ENCODE data around the gene SEMA6C. TPM values are rescaled to one million over a fixed set of nuclear protein-coding genes. Genes with fewer than 3 reads are reported as not detected.

The SEMA6C gene
- total RNA-seq, 1 donor from 2014 or later = 2.0 TPM

GRCh38 chr1:151147665-151148064, 1.2 kb upstream of the SEMA6C start:
- H3K27me3 Mint-ChIP-seq (ENCODE audit: low read depth) = peaks cover 16% of the 10 kb centered on the region
- no peak overlapping the region for H3K27ac Mint-ChIP-seq
- H3K9me3 Mint-ChIP-seq = no peaks in the 10 kb centered on the region
- intact Hi-C loops (cut with micrococcal nuclease) = loop anchor here (1.0 kb wide), 1 partner anchor 9 kb away; the partner anchor contains the start of gene TNFAIP8L2
- DNase-seq (ENCODE audit: low spot score) = no peak
- no peaks in the 10 kb centered on the region for H3K36me3 Mint-ChIP-seq (ENCODE audit: low read depth)
- peak overlapping the region; percentile 88 for H3K4me3 Mint-ChIP-seq (ENCODE audit: low read depth)
- H3K4me1 Mint-ChIP-seq (ENCODE audit: low read depth) = peaks cover 10% of the 10 kb centered on the region

- Mint-ChIP-seq H3K4me3 (ENCODE audit: low read depth) (peak overlapping the region; percentile 88), H3K9me3 (no peaks in the 10 kb centered on the region), H3K4me1 (ENCODE audit: low read depth) (peaks cover 10% of the 10 kb centered on the region), H3K36me3 (ENCODE audit: low read depth) (no peaks in the 10 kb centered on the region), H3K27me3 (ENCODE audit: low read depth) (peaks cover 16% of the 10 kb centered on the region), H3K27ac (no peak overlapping the region)
- DNase-seq (ENCODE audit: low spot score) = no peak
- intact Hi-C loops (cut with micrococcal nuclease) = loop anchor here (1.0 kb wide), 1 partner anchor 9 kb away; the partner anchor contains the start of gene TNFAIP8L2
Observed at GRCh38 chr1:151147132-151147503, 687 bp upstream of the SEMA6C start.

GRCh38 chr1:151146072-151146411, 389 bp downstream of the SEMA6C start:
- DNase-seq (ENCODE audit: low spot score) = no peak
- Mint-ChIP-seq H3K4me3 (ENCODE audit: low read depth) (peak overlapping the region; percentile 88), H3K36me3 (ENCODE audit: low read depth) (no peaks in the 10 kb centered on the region), H3K9me3 (no peaks in the 10 kb centered on the region), H3K4me1 (ENCODE audit: low read depth) (peaks cover 10% of the 10 kb centered on the region), H3K27me3 (ENCODE audit: low read depth) (peaks cover 16% of the 10 kb centered on the region), H3K27ac (no peak overlapping the region)
- intact Hi-C loops (cut with micrococcal nuclease) = loop anchor here (1.0 kb wide), 1 partner anchor 15 kb away; no protein-coding TSS in a partner anchor

GRCh38 chr1:151145304-151146071, 943 bp downstream of the SEMA6C start:
- Mint-ChIP-seq H3K27me3 (ENCODE audit: low read depth) (peaks cover 16% of the 10 kb centered on the region), H3K4me1 (ENCODE audit: low read depth) (peaks cover 10% of the 10 kb centered on the region), H3K9me3 (no peaks in the 10 kb centered on the region), H3K36me3 (ENCODE audit: low read depth) (no peaks in the 10 kb centered on the region), H3K4me3 (ENCODE audit: low read depth) (peak overlapping the region; percentile 88), H3K27ac (no peak overlapping the region)
- intact Hi-C loops (cut with micrococcal nuclease) = loop anchor here (1.0 kb wide), 1 partner anchor 14 kb away; no protein-coding TSS in a partner anchor
- DNase-seq (ENCODE audit: low spot score) = no peak

GRCh38 chr1:151144474-151145303, 1.7 kb downstream of the SEMA6C start:
- intact Hi-C loops (cut with micrococcal nuclease) = no loop called here
- H3K4me1 Mint-ChIP-seq (ENCODE audit: low read depth) = peaks cover 10% of the 10 kb centered on the region
- H3K27me3 Mint-ChIP-seq (ENCODE audit: low read depth) = peaks cover 14% of the 10 kb centered on the region
- H3K9me3 Mint-ChIP-seq = no peaks in the 10 kb centered on the region
- no peak overlapping the region for H3K4me3 Mint-ChIP-seq (ENCODE audit: low read depth)
- DNase-seq (ENCODE audit: low spot score) = no peak
- no peak overlapping the region for H3K27ac Mint-ChIP-seq
- H3K36me3 Mint-ChIP-seq (ENCODE audit: low read depth) = no peaks in the 10 kb centered on the region

- H3K36me3 Mint-ChIP-seq (ENCODE audit: low read depth) = no peaks in the 10 kb centered on the region
- no peak overlapping the region for H3K27ac Mint-ChIP-seq
- H3K4me1 Mint-ChIP-seq (ENCODE audit: low read depth) = peaks cover 10% of the 10 kb centered on the region
- no peaks in the 10 kb centered on the region for H3K9me3 Mint-ChIP-seq
- DNase-seq (ENCODE audit: low spot score) = no peak
- intact Hi-C loops (cut with micrococcal nuclease) = no loop called here
- peaks cover 15% of the 10 kb centered on the region for H3K27me3 Mint-ChIP-seq (ENCODE audit: low read depth)
- H3K4me3 Mint-ChIP-seq (ENCODE audit: low read depth) = no peak overlapping the region
Observed at GRCh38 chr1:151143986-151144385, 2.4 kb downstream of the SEMA6C start.

- H3K4me3 Mint-ChIP-seq (ENCODE audit: low read depth) = no peak overlapping the region
Observed at GRCh38 chr1:151143057-151143435, 3.4 kb downstream of the SEMA6C start.

GRCh38 chr1:151142411-151143056, 3.9 kb downstream of the SEMA6C start:
- Mint-ChIP-seq H3K4me3 (ENCODE audit: low read depth) (no peak overlapping the region), H3K4me1 (ENCODE audit: low read depth) (peaks cover 10% of the 10 kb centered on the region), H3K27me3 (ENCODE audit: low read depth) (peaks cover 12% of the 10 kb centered on the region), H3K36me3 (ENCODE audit: low read depth) (no peaks in the 10 kb centered on the region), H3K27ac (no peak overlapping the region), H3K9me3 (no peaks in the 10 kb centered on the region)
- DNase-seq (ENCODE audit: low spot score) = no peak
- intact Hi-C loops (cut with micrococcal nuclease) = no loop called here

More at GRCh38 chr1:151143057-151143435, 3.4 kb downstream of the SEMA6C start:
- Mint-ChIP-seq H3K27ac (no peak overlapping the region), H3K4me1 (ENCODE audit: low read depth) (peaks cover 10% of the 10 kb centered on the region), H3K36me3 (ENCODE audit: low read depth) (no peaks in the 10 kb centered on the region), H3K27me3 (ENCODE audit: low read depth) (peaks cover 12% of the 10 kb centered on the region), H3K9me3 (no peaks in the 10 kb centered on the region)
- intact Hi-C loops (cut with micrococcal nuclease) = no loop called here
- no peak for DNase-seq (ENCODE audit: low spot score)

- Mint-ChIP-seq H3K36me3 (ENCODE audit: low read depth) (no peaks in the 10 kb centered on the region), H3K27me3 (ENCODE audit: low read depth) (peaks cover 2% of the 10 kb centered on the region), H3K4me1 (ENCODE audit: low read depth) (peaks cover 1% of the 10 kb centered on the region), H3K27ac (no peak overlapping the region), H3K4me3 (ENCODE audit: low read depth) (no peak overlapping the region), H3K9me3 (no peaks in the 10 kb centered on the region)
- no peak for DNase-seq (ENCODE audit: low spot score)
- intact Hi-C loops (cut with micrococcal nuclease) = no loop called here
Observed at GRCh38 chr1:151137789-151138188, 8.6 kb downstream of the SEMA6C start.

- H3K27ac Mint-ChIP-seq = no peak overlapping the region
- H3K9me3 Mint-ChIP-seq = no peaks in the 10 kb centered on the region
- intact Hi-C loops (cut with micrococcal nuclease) = no loop called here
- no peak overlapping the region for H3K4me3 Mint-ChIP-seq (ENCODE audit: low read depth)
- H3K4me1 Mint-ChIP-seq (ENCODE audit: low read depth) = peaks cover 6% of the 10 kb centered on the region
- no peak for DNase-seq (ENCODE audit: low spot score)
- H3K27me3 Mint-ChIP-seq (ENCODE audit: low read depth) = peaks cover 2% of the 10 kb centered on the region
- no peaks in the 10 kb centered on the region for H3K36me3 Mint-ChIP-seq (ENCODE audit: low read depth)
Observed at GRCh38 chr1:151135433-151136385, 10.7 kb downstream of the SEMA6C start.

- Mint-ChIP-seq H3K27ac (no peak overlapping the region), H3K4me1 (ENCODE audit: low read depth) (peaks cover 6% of the 10 kb centered on the region), H3K36me3 (ENCODE audit: low read depth) (no peaks in the 10 kb centered on the region), H3K27me3 (ENCODE audit: low read depth) (peaks cover 2% of the 10 kb centered on the region), H3K4me3 (ENCODE audit: low read depth) (no peak overlapping the region), H3K9me3 (no peaks in the 10 kb centered on the region)
- DNase-seq (ENCODE audit: low spot score) = no peak
- intact Hi-C loops (cut with micrococcal nuclease) = no loop called here
Observed at GRCh38 chr1:151134991-151135390, 11.4 kb downstream of the SEMA6C start.

GRCh38 chr1:151134396-151134795, 12.0 kb downstream of the SEMA6C start:
- H3K36me3 Mint-ChIP-seq (ENCODE audit: low read depth) = no peaks in the 10 kb centered on the region
- H3K4me1 Mint-ChIP-seq (ENCODE audit: low read depth) = peaks cover 6% of the 10 kb centered on the region
- DNase-seq (ENCODE audit: low spot score) = no peak
- intact Hi-C loops (cut with micrococcal nuclease) = no loop called here
- H3K27me3 Mint-ChIP-seq (ENCODE audit: low read depth) = no peaks in the 10 kb centered on the region
- no peak overlapping the region for H3K4me3 Mint-ChIP-seq (ENCODE audit: low read depth)
- no peaks in the 10 kb centered on the region for H3K9me3 Mint-ChIP-seq
- no peak overlapping the region for H3K27ac Mint-ChIP-seq

Data from activated T-helper 2 cell treated with anti-CD3 and anti-CD28 coated beads, Interferon-gamma antibody, Interleukin-2, Interleukin-4, amounts not matched to agents 10 μg/mL and 5 μg/mL and 100 μg/mL, durations not matched to agents 14 hours and 24 hours and 36 hours (primary cell).